Neural cell (in vitro differentiated cells): Measurements from ENCODE around the gene DOCK9.

Experiments
- EP300 ChIP-seq: fragments of 450-650 bp; conservative IDR thresholded peaks from 2 replicates; pipeline ENCODE4 v1.6.1; 2014; ENCODE audit warnings: antibody characterized with exemption, mild to moderate bottlenecking, moderate library complexity; ENCODE audit not compliant: poor library complexity, severe bottlenecking
- EZH2 ChIP-seq: fragments of 200-600, 300-800 bp; shearing (Covaris generic), sonication (generic); IDR thresholded peaks from 2 replicates; pipeline ENCODE4 v1.6.1; 2014; ENCODE audit warnings: antibody characterized with exemption, low read length, borderline replicate concordance, mild to moderate bottlenecking; ENCODE audit not compliant: insufficient read depth, poor library complexity, severe bottlenecking
- MXI1 ChIP-seq: fragments of 450-650 bp; conservative IDR thresholded peaks from 2 replicates; pipeline ENCODE4 v1.6.1; 2014; ENCODE audit warnings: antibody characterized with exemption, mild to moderate bottlenecking; ENCODE audit not compliant: poor library complexity, severe bottlenecking
- RAD21 ChIP-seq: fragments of 450-650 bp; conservative IDR thresholded peaks from 2 replicates; pipeline ENCODE4 v1.6.1; 2014; ENCODE audit warnings: antibody characterized with exemption, mild to moderate bottlenecking, moderate library complexity
- SMC3 ChIP-seq: fragments of 450-650 bp; conservative IDR thresholded peaks from 2 replicates; pipeline ENCODE4 v1.6.1; 2014; ENCODE audit warnings: antibody characterized with exemption, mild to moderate bottlenecking, moderate library complexity; ENCODE audit not compliant: poor library complexity
- TAF1 ChIP-seq: IDR thresholded peaks from 2 replicates; pipeline ENCODE4 v1.6.1; 2012; ENCODE audit warnings: low read depth
- TF ChIP-seq, protein P1 (sequence below): fragments of 450-650 bp; IDR thresholded peaks from 2 replicates; pipeline ENCODE4 v1.5.1; 2014; ENCODE audit warnings: antibody characterized with exemption, mild to moderate bottlenecking, moderate library complexity; ENCODE audit not compliant: poor library complexity, severe bottlenecking

GRCh38 chr13:98844021-98844420, 133.8 kb downstream of the DOCK9 start:
- TF ChIP-seq MXI1, result no peak
- no peak for TF ChIP-seq EP300
- TF ChIP-seq, protein P1, sequence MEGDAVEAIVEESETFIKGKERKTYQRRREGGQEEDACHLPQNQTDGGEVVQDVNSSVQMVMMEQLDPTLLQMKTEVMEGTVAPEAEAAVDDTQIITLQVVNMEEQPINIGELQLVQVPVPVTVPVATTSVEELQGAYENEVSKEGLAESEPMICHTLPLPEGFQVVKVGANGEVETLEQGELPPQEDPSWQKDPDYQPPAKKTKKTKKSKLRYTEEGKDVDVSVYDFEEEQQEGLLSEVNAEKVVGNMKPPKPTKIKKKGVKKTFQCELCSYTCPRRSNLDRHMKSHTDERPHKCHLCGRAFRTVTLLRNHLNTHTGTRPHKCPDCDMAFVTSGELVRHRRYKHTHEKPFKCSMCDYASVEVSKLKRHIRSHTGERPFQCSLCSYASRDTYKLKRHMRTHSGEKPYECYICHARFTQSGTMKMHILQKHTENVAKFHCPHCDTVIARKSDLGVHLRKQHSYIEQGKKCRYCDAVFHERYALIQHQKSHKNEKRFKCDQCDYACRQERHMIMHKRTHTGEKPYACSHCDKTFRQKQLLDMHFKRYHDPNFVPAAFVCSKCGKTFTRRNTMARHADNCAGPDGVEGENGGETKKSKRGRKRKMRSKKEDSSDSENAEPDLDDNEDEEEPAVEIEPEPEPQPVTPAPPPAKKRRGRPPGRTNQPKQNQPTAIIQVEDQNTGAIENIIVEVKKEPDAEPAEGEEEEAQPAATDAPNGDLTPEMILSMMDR, result no peak
- TF ChIP-seq EZH2, result no peak
- TF ChIP-seq TAF1, result no peak
- no peak for TF ChIP-seq SMC3
- no peak for TF ChIP-seq RAD21
